ENCODE measurements around the gene TLK2.
"Not testable (repeated sequence)": the region's sequence is repeated elsewhere in the genome, so short reads cannot be mapped to it uniquely, and the experiment has no call there.

Gene TLK2

DNA sequence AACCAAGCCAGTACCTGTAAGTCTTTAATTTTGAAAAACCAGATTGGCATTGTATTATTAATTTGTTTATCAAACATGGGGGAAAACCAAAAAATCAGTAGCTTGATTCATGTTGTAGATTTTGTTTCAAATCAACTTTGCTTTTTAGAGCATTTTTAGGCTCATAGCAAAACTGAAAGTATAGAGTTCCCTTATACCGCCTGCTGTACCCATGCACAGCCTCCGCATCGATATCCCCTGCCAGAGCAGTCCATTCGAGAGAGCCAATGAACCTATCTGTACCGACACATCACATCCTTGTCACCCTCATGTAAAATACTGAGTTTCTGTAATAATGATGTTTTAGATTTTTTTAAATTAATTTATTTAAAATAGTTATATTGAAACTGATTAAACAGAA lies 132.7 kb downstream of the TLK2 start:
- no peak for TF ChIP-seq BACH2 (CRISPR knock-in tag; IDR thresholded peaks at IDR 0.05; ENCODE audit: borderline replicate concordance)
- TF ChIP-seq OSR1 (CRISPR knock-in tag; IDR thresholded peaks at IDR 0.05) = no peak
- no peak for TF ChIP-seq PPARA (CRISPR knock-in tag; IDR thresholded peaks at IDR 0.05; ENCODE audit: borderline replicate concordance)
- TF ChIP-seq RARB (CRISPR knock-in tag; IDR thresholded peaks at IDR 0.05) = no peak
- no peak for TF ChIP-seq ESRRG (CRISPR knock-in tag; IDR thresholded peaks at IDR 0.05)
- TF ChIP-seq TCF4 (CRISPR knock-in tag; IDR thresholded peaks at IDR 0.05; ENCODE audit: borderline replicate concordance) = no peak
- no peak for TF ChIP-seq ZNF70 (CRISPR knock-in tag; IDR thresholded peaks at IDR 0.05)
- TF ChIP-seq GLIS3 (CRISPR knock-in tag; IDR thresholded peaks at IDR 0.05) = no peak
- no peak for TF ChIP-seq ZNF565 (CRISPR knock-in tag; conservative IDR thresholded peaks at IDR 0.05; ENCODE audit: low read depth)
- TF ChIP-seq ZNF8 (CRISPR knock-in tag; IDR thresholded peaks at IDR 0.05) = no peak
- TF ChIP-seq ARNTL (CRISPR knock-in tag; IDR thresholded peaks at IDR 0.05; ENCODE audit: borderline replicate concordance, low read depth) = no peak
- TF ChIP-seq CREB5 (CRISPR knock-in tag; IDR thresholded peaks at IDR 0.05; ENCODE audit: low read depth) = no peak
- TF ChIP-seq, protein P1, sequence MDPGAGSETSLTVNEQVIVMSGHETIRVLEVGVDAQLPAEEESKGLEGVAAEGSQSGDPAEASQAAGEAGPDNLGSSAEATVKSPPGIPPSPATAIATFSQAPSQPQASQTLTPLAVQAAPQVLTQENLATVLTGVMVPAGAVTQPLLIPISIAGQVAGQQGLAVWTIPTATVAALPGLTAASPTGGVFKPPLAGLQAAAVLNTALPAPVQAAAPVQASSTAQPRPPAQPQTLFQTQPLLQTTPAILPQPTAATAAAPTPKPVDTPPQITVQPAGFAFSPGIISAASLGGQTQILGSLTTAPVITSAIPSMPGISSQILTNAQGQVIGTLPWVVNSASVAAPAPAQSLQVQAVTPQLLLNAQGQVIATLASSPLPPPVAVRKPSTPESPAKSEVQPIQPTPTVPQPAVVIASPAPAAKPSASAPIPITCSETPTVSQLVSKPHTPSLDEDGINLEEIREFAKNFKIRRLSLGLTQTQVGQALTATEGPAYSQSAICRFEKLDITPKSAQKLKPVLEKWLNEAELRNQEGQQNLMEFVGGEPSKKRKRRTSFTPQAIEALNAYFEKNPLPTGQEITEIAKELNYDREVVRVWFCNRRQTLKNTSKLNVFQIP (CRISPR knock-in tag; IDR thresholded peaks at IDR 0.05; ENCODE audit: borderline replicate concordance, low read depth) = no peak
- ATAC-seq = no peak

GRCh38 chr17:62611728-62612127 lies 133.1 kb downstream of the TLK2 start:
- no peak for ATAC-seq
- no peak for TF ChIP-seq CSRNP3 (CRISPR knock-in tag; IDR thresholded peaks at IDR 0.05)
- no peak for TF ChIP-seq PATZ1 (CRISPR knock-in tag; IDR thresholded peaks at IDR 0.05; ENCODE audit: borderline replicate concordance)
- TF ChIP-seq ZNF8 (CRISPR knock-in tag; IDR thresholded peaks at IDR 0.05) = no peak
- TF ChIP-seq ISL1 (CRISPR knock-in tag; IDR thresholded peaks at IDR 0.05) = no peak
- TF ChIP-seq, protein P2, sequence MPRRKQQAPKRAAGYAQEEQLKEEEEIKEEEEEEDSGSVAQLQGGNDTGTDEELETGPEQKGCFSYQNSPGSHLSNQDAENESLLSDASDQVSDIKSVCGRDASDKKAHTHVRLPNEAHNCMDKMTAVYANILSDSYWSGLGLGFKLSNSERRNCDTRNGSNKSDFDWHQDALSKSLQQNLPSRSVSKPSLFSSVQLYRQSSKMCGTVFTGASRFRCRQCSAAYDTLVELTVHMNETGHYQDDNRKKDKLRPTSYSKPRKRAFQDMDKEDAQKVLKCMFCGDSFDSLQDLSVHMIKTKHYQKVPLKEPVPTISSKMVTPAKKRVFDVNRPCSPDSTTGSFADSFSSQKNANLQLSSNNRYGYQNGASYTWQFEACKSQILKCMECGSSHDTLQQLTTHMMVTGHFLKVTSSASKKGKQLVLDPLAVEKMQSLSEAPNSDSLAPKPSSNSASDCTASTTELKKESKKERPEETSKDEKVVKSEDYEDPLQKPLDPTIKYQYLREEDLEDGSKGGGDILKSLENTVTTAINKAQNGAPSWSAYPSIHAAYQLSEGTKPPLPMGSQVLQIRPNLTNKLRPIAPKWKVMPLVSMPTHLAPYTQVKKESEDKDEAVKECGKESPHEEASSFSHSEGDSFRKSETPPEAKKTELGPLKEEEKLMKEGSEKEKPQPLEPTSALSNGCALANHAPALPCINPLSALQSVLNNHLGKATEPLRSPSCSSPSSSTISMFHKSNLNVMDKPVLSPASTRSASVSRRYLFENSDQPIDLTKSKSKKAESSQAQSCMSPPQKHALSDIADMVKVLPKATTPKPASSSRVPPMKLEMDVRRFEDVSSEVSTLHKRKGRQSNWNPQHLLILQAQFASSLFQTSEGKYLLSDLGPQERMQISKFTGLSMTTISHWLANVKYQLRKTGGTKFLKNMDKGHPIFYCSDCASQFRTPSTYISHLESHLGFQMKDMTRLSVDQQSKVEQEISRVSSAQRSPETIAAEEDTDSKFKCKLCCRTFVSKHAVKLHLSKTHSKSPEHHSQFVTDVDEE (CRISPR knock-in tag; IDR thresholded peaks at IDR 0.05) = no peak
- no peak for TF ChIP-seq ESRRG (CRISPR knock-in tag; IDR thresholded peaks at IDR 0.05)

- ATAC-seq = not testable (repeated sequence)
These were observed 133.7 kb downstream of the TLK2 start for GRCh38 chr17:62612289-62612688.

- ATAC-seq = not testable (repeated sequence)
These were observed 134.5 kb downstream of the TLK2 start for GRCh38 chr17:62613095-62613494.

DNA sequence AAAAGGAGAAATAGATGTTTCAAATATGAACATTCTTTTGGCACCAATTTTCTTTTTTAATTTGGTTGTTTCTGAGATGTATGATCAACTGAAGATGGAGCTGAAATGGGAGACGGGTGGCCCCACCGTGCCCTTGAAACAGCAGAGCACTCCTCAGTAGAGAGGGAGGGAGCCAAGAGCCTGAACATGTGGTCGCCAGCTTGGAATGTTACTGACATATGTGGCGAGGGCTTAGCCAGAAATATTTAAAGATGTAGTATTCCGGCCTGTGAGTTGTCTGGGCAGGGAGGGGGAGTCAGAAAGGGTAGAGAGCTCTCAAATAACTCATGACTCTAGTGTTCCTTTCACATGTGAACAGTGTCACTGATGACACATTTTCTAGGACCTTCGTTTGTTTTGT lies 135.5 kb downstream of the TLK2 start:
- no peak for TF ChIP-seq ZFP30 (CRISPR knock-in tag; IDR thresholded peaks at IDR 0.05)
- no peak for TF ChIP-seq ARNTL (CRISPR knock-in tag; IDR thresholded peaks at IDR 0.05; ENCODE audit: borderline replicate concordance, low read depth)
- no peak for TF ChIP-seq SNAI2 (CRISPR knock-in tag; IDR thresholded peaks at IDR 0.05)
- TF ChIP-seq CSDC2 (CRISPR knock-in tag; IDR thresholded peaks at IDR 0.05) = no peak
- no peak for TF ChIP-seq ZNF8 (CRISPR knock-in tag; IDR thresholded peaks at IDR 0.05)
- TF ChIP-seq ZNF70 (CRISPR knock-in tag; IDR thresholded peaks at IDR 0.05) = no peak
- TF ChIP-seq CSRNP3 (CRISPR knock-in tag; IDR thresholded peaks at IDR 0.05) = no peak
- TF ChIP-seq BACH2 (CRISPR knock-in tag; IDR thresholded peaks at IDR 0.05; ENCODE audit: borderline replicate concordance) = no peak
- no peak for TF ChIP-seq ISL1 (CRISPR knock-in tag; IDR thresholded peaks at IDR 0.05)
- no peak for TF ChIP-seq TCF4 (CRISPR knock-in tag; IDR thresholded peaks at IDR 0.05; ENCODE audit: borderline replicate concordance)
- no peak for TF ChIP-seq OSR1 (CRISPR knock-in tag; IDR thresholded peaks at IDR 0.05)
- no peak for TF ChIP-seq GLIS3 (CRISPR knock-in tag; IDR thresholded peaks at IDR 0.05)
- no peak for TF ChIP-seq ZNF565 (CRISPR knock-in tag; conservative IDR thresholded peaks at IDR 0.05; ENCODE audit: low read depth)
- TF ChIP-seq, protein P1 (CRISPR knock-in tag; IDR thresholded peaks at IDR 0.05; ENCODE audit: borderline replicate concordance, low read depth) = no peak
- peak; percentile 92 for ATAC-seq
